Measurements from ENCODE around the gene ATP6AP1. TPM values are rescaled to one million over a fixed set of nuclear protein-coding genes. Genes with fewer than 3 reads are reported as not detected.

Gene ATP6AP1
- total RNA-seq, 2 donors from 2014 or later = 49.8 to 51.4 TPM

GRCh38 chrX:154482786-154483185, 54.3 kb downstream of the ATP6AP1 start:
- no peak overlapping the region for H3K4me3 ChIP-seq
- no peak overlapping the region for H3K27ac ChIP-seq
- H3K27me3 ChIP-seq = no peaks in the 10 kb centered on the region
- intact Hi-C loops (cut with DNase I) = no loop called here
- H3K36me3 ChIP-seq (replicated peaks in 1 of 2; ENCODE audit: insufficient read depth in 1 of 2, low read depth in 2 of 2) = no peaks in the 10 kb centered on the region
- H3K4me1 ChIP-seq = peaks cover 38% of the 10 kb centered on the region
- WGBS, 2 donors = 64% methylated on average over 7 of the region's 7 CpGs; no CpG with 5 or more reads in 1 of the 2 donors
- TF ChIP-seq CTCF (IDR thresholded peaks at IDR 0.05) (no peak), POLR2A (IDR thresholded peaks at IDR 0.05) (no peak)
- no peak for DNase-seq
- no peaks in the 10 kb centered on the region for H3K9me3 ChIP-seq
- ATAC-seq = no peak

- no peaks in the 10 kb centered on the region for H3K9me3 ChIP-seq
- H3K27ac ChIP-seq = no peak overlapping the region
- TF ChIP-seq POLR2A (IDR thresholded peaks at IDR 0.05) = no peak
- TF ChIP-seq CTCF (IDR thresholded peaks at IDR 0.05) = no peak
- no peaks in the 10 kb centered on the region for H3K27me3 ChIP-seq
- intact Hi-C loops (cut with DNase I) = no loop called here
- ATAC-seq (no peak), DNase-seq (no peak)
- H3K4me3 ChIP-seq = no peak overlapping the region
- WGBS, 2 donors = 68 to 81% methylated on average over 4 to 7 of the region's 7 CpGs
- H3K36me3 ChIP-seq (replicated peaks in 1 of 2; ENCODE audit: insufficient read depth in 1 of 2, low read depth in 2 of 2) = no peaks in the 10 kb centered on the region
- peaks cover 39% of the 10 kb centered on the region for H3K4me1 ChIP-seq
Measured at GRCh38 chrX:154483325-154483724, 54.8 kb downstream of the ATP6AP1 start.

- Histone ChIP-seq H3K27me3 (no peaks in the 10 kb centered on the region), H3K9me3 (no peaks in the 10 kb centered on the region), H3K36me3 (replicated peaks in 1 of 2; ENCODE audit: insufficient read depth in 1 of 2, low read depth in 2 of 2) (no peaks in the 10 kb centered on the region), H3K27ac (no peak overlapping the region), H3K4me3 (no peak overlapping the region), H3K4me1 (peaks cover 47% of the 10 kb centered on the region)
- no peak for TF ChIP-seq CTCF (IDR thresholded peaks at IDR 0.05)
- no peak for TF ChIP-seq POLR2A (IDR thresholded peaks at IDR 0.05)
- no peak for DNase-seq
- 76% methylated on average over 8 of the region's 16 CpGs; no CpG with 5 or more reads in 1 of the 2 donors for WGBS, 2 donors
- ATAC-seq = no peak
- intact Hi-C loops (cut with DNase I) = no loop called here
Measured at GRCh38 chrX:154484255-154485149, 56.0 kb downstream of the ATP6AP1 start.

- Histone ChIP-seq H3K4me3 (peak overlapping the region; percentile 7 to 32), H3K27me3 (no peaks in the 10 kb centered on the region), H3K9me3 (no peaks in the 10 kb centered on the region), H3K27ac (peak overlapping the region; percentile 80 to 89 (median 84)), H3K36me3 (replicated peaks in 1 of 2; ENCODE audit: insufficient read depth in 1 of 2, low read depth in 2 of 2) (no peaks in the 10 kb centered on the region), H3K4me1 (peaks cover 50% of the 10 kb centered on the region)
- 52% methylated on average over 19 of the region's 35 CpGs; no CpG with 5 or more reads in 1 of the 2 donors for WGBS, 2 donors
- no peak for ATAC-seq
- peak in 3 of 4 donors; percentile 21 to 38 (median 33) for DNase-seq
- no peak for TF ChIP-seq POLR2A (IDR thresholded peaks at IDR 0.05)
- TF ChIP-seq CTCF (IDR thresholded peaks at IDR 0.05) = no peak
- intact Hi-C loops (cut with DNase I) = no loop called here
Measured at GRCh38 chrX:154485150-154486051, 56.9 kb downstream of the ATP6AP1 start.
